Breast epithelium (tissue), 4 donors: ENCODE results near the gene OR4N2. TPM values are rescaled to one million over a fixed set of nuclear protein-coding genes. Genes with fewer than 3 reads are reported as not detected.
"Not testable (repeated sequence)": the region's sequence is repeated elsewhere in the genome, so short reads cannot be mapped to it uniquely, and the experiment has no call there.

Source experiments
- DNase-seq, 2 donors: peaks; one replicate each; pipeline ENCODE4 v3.0.0-alpha.2; 2019; ENCODE audit warnings: low spot score in 2 of 2
- H3K27ac ChIP-seq, 2 donors: fragments of 200-600 bp; sonication (generic) in 1 of 2; one replicate each; pipeline ENCODE4 v1.5.1; 2016 to 2019; ENCODE audit warnings: mild to moderate bottlenecking in 1 of 2
- H3K27me3 ChIP-seq, 2 donors: fragments of 200-600 bp; sonication (generic) in 1 of 2; one replicate each; pipeline versions ENCODE4 v1.5.1 to v1.6.0; 2017 to 2019; ENCODE audit warnings: control low read depth in 1 of 2, mild to moderate bottlenecking in 1 of 2
- H3K36me3 ChIP-seq: fragments of 200-600 bp; one replicate; pipeline ENCODE4 v1.5.1; 2019
- H3K4me1 ChIP-seq, 2 donors: fragments of 200-600 bp; sonication (generic); one replicate each; pipeline ENCODE4 v1.5.1; 2016 to 2019; ENCODE audit warnings: control low read depth in 1 of 2
- H3K4me3 ChIP-seq, 3 donors: fragments of 200-600 bp; sonication (generic); 1 replicate in 2 of 3; 2 replicates in 1 of 3; pipeline ENCODE4 v1.5.1; 2016 to 2019; ENCODE audit warnings: mild to moderate bottlenecking in 3 of 3, moderate library complexity in 2 of 3
- H3K9me3 ChIP-seq, 2 donors: fragments of 200-600 bp; sonication (generic) in 1 of 2; one replicate each; pipeline ENCODE4 v1.5.1; 2016 to 2019; ENCODE audit warnings: control low read depth in 1 of 2
- CTCF ChIP-seq, 3 donors: fragments of 450-650 bp; IDR thresholded peaks; one replicate each; pipeline ENCODE4 v1.5.1; 2016 to 2017; ENCODE audit warnings: antibody characterized with exemption in 3 of 3, mild to moderate bottlenecking in 3 of 3, moderate library complexity in 3 of 3
- POLR2A ChIP-seq: fragments of 450-650 bp; IDR thresholded peaks from one replicate; pipeline ENCODE4 v1.6.1; 2016; ENCODE audit warnings: antibody characterized with exemption, mild to moderate bottlenecking, moderate library complexity
- POLR2AphosphoS5 ChIP-seq, 3 donors: sonication (generic); formaldehyde crosslinking; IDR thresholded peaks; one replicate each; pipeline ENCODE4 v1.6.1; 2017; ENCODE audit warnings: antibody characterized with exemption in 3 of 3
- intact Hi-C: fragments of 100-400 bp; cut with DNase I; formaldehyde crosslinking; loops from one replicate; pipeline ENCODE4 v1.15.1; 2023; ENCODE audit warnings: low total_unique reads
- total RNA-seq, 3 donors: library from RNA; depleted of rRNA; stranded (reverse); fragments of >200 nt; gene quantifications; one replicate each; pipeline ENCODE4 v1.1.0, GENCODE V29; 2016

The OR4N2 gene
- total RNA-seq, 3 donors from 2014 or later, result not detected

GRCh38 chr14:19851365-19851764 lies 47.8 kb downstream of the OR4N2 start:
- Histone ChIP-seq H3K27me3 (no peaks in the 10 kb centered on the region), H3K36me3 (no peaks in the 10 kb centered on the region), H3K27ac (no peak overlapping the region), H3K4me1 (no peaks in the 10 kb centered on the region), H3K9me3 (peaks cover 0 to 4% of the 10 kb centered on the region in 2 donors), H3K4me3 (no peak overlapping the region)
- intact Hi-C loops, result no loop called here
- no peak for TF ChIP-seq CTCF (IDR thresholded peaks at IDR 0.05)
- TF ChIP-seq POLR2A, result no peak
- no peak for TF ChIP-seq POLR2AphosphoS5 (IDR thresholded peaks at IDR 0.05)
- no peak for DNase-seq

GRCh38 chr14:19866061-19866669 lies 62.6 kb downstream of the OR4N2 start:
- DNase-seq, H3K4me3 ChIP-seq, H3K4me1 ChIP-seq, H3K9me3 ChIP-seq, H3K27me3 ChIP-seq, H3K27ac ChIP-seq, H3K36me3 ChIP-seq, intact Hi-C loops: not testable (repeated sequence)

- H3K27ac ChIP-seq, result no peak overlapping the region
- no peaks in the 10 kb centered on the region for H3K4me1 ChIP-seq
- no peaks in the 10 kb centered on the region for H3K36me3 ChIP-seq
- DNase-seq, result no peak
- H3K4me3 ChIP-seq, result no peak overlapping the region
- H3K9me3 ChIP-seq, result no peaks in the 10 kb centered on the region
- no peaks in the 10 kb centered on the region for H3K27me3 ChIP-seq
- intact Hi-C loops, result no loop called here
- TF ChIP-seq POLR2AphosphoS5 (IDR thresholded peaks at IDR 0.05) (no peak), POLR2A (no peak), CTCF (IDR thresholded peaks at IDR 0.05) (no peak)
Observed at GRCh38 chr14:19873178-19873577, 69.6 kb downstream of the OR4N2 start.

DNA sequence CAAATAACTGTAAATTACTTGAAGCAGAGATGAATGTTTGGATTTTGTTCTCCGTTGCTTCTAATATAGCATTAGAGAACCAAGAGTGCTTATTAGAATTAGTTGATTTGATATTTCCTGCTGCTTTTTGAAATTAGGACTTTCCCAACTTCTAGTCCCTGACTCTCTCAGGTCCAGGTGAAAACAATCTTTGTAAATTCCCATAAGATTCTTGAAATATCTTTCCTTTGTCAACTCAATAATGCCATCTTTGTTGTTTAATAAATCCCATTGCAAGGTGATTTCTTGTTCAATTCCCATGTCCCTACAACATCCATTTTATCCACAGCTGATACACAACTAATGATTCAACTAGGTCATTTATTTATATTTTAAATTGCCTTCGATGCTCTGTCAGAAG lies 71.3 kb downstream of the OR4N2 start, which contains the start of gene OR4K2:
Gene OR4K2, plus strand, starts transcription at position 301 of the 400 bp plus-strand sequence. CDS start 1,126 bp downstream, outside the sequence.
- TF ChIP-seq CTCF (IDR thresholded peaks at IDR 0.05) (no peak), POLR2A (no peak), POLR2AphosphoS5 (IDR thresholded peaks at IDR 0.05) (no peak)
- Histone ChIP-seq H3K36me3 (no peaks in the 10 kb centered on the region), H3K27me3 (no peaks in the 10 kb centered on the region), H3K4me1 (no peaks in the 10 kb centered on the region), H3K4me3 (no peak within 1 kb of the TSS), H3K9me3 (no peaks in the 10 kb centered on the region), H3K27ac (no peak within 1 kb of the TSS)
- no peak for DNase-seq
- intact Hi-C loops, result no loop called here

DNA sequence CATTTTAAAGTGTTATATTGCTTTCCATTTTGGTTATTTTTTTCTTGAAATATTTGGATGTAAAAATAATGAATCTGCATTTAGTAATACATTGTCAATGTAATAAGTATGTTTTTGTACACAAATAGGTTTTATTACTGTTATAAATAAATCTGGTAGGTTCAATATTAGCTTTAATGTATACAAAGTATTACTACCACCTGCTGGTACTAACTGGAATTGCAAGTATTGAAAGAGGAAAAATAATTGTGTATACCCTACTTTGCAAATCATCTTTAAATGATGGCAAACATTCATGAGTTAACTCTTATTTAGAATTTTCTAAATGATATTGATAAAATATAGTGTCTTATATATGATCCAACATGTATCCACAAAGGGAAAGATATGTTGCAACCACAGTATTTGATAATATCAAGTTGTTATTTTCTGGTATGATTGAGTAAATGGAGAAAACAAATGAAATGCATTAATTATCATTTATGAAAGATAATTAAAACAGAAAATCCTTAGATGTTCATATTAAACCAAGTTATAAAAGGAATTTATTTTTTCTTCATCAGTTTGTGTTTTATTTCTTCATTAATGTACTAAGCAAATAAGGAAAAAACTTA lies 74.6 kb downstream of the OR4N2 start:
- Histone ChIP-seq H3K27me3 (no peaks in the 10 kb centered on the region), H3K36me3 (no peaks in the 10 kb centered on the region), H3K4me3 (no peak overlapping the region), H3K4me1 (no peaks in the 10 kb centered on the region), H3K9me3 (no peaks in the 10 kb centered on the region), H3K27ac (no peak overlapping the region)
- no peak for DNase-seq
- peak in 1 of 3 donors; percentile 20 for TF ChIP-seq CTCF (IDR thresholded peaks at IDR 0.05)
- TF ChIP-seq POLR2AphosphoS5 (IDR thresholded peaks at IDR 0.05), result no peak
- intact Hi-C loops, result no loop called here

Other genes starting within 250 kb of the OR4N2 start
- not detected for gene OR11H2, start 89.9 kb upstream of the OR4N2 start, total RNA-seq
- not detected for gene OR4Q3, start 60.2 kb upstream of the OR4N2 start, total RNA-seq
- not detected for gene OR4M1, start 30.3 kb upstream of the OR4N2 start, total RNA-seq
- gene OR4K2, start 71.4 kb downstream of the OR4N2 start, total RNA-seq, result not detected
- gene OR4K5, start 116.8 kb downstream of the OR4N2 start, total RNA-seq, result not detected
- gene OR4K1, start 127.1 kb downstream of the OR4N2 start, total RNA-seq, result not detected
- gene OR4K15, start 171.8 kb downstream of the OR4N2 start, total RNA-seq, result not detected
- not detected for gene OR4Q2, start 198.4 kb downstream of the OR4N2 start, total RNA-seq
- not detected for gene OR4K14, start 215.5 kb downstream of the OR4N2 start, total RNA-seq
- not detected for gene OR4K13, start 232.3 kb downstream of the OR4N2 start, total RNA-seq